ENCODE data around the gene CCDC60. TPM values are rescaled to one million over a fixed set of nuclear protein-coding genes. Genes with fewer than 3 reads are reported as not detected.

CCDC60 gene
- total RNA-seq, 1 donor from 2014 or later = not detected

GRCh38 chr12:119589097-119589496 is 254.6 kb downstream of the CCDC60 start:
- DNase-seq (ENCODE audit: low spot score) = no peak
- peaks cover 38% of the 10 kb centered on the region for H3K27me3 Mint-ChIP-seq (ENCODE audit: low read depth)
- H3K27ac Mint-ChIP-seq (ENCODE audit: unreplicated experiment) = no peak overlapping the region
- no peaks in the 10 kb centered on the region for H3K36me3 Mint-ChIP-seq (ENCODE audit: low read depth)
- H3K4me1 Mint-ChIP-seq (ENCODE audit: low read depth) = peaks cover under 1% of the 10 kb centered on the region
- H3K4me3 Mint-ChIP-seq (ENCODE audit: unreplicated experiment) = no peak overlapping the region
- H3K9me3 Mint-ChIP-seq (ENCODE audit: low read depth) = peaks cover 3% of the 10 kb centered on the region
- TF ChIP-seq CTCF (IDR thresholded peaks at IDR 0.05) = no peak

DNA sequence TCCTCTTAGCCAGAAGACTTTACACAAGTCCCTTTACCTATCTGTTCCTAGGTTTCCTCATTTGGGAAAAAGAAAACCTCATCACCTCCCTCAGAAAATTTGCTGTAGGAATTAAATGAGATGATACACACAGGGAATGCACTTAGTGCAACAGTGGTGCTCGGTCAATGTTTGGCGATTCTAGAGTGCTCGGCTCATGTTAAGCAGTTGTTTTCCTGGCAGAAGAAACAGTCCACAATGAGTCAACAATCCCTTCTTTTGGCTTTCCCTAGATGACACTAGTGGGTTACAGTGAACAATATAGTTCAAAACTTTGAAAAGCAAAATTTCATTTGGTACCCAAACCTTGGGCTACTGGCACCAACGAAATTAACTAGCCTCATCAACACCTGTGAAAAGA is 255.1 kb downstream of the CCDC60 start:
- Mint-ChIP-seq H3K9me3 (ENCODE audit: low read depth) (peaks cover 3% of the 10 kb centered on the region), H3K27me3 (ENCODE audit: low read depth) (peaks cover 43% of the 10 kb centered on the region), H3K36me3 (ENCODE audit: low read depth) (no peaks in the 10 kb centered on the region), H3K27ac (ENCODE audit: unreplicated experiment) (no peak overlapping the region), H3K4me3 (ENCODE audit: unreplicated experiment) (no peak overlapping the region), H3K4me1 (ENCODE audit: low read depth) (peaks cover 6% of the 10 kb centered on the region)
- no peak for DNase-seq (ENCODE audit: low spot score)
- TF ChIP-seq CTCF (IDR thresholded peaks at IDR 0.05) = no peak

Other genes starting within 250 kb of the CCDC60 start
- gene HSPB8, start 155.8 kb upstream of the CCDC60 start, total RNA-seq = 14.2 to 31.3 TPM (median 29.4 TPM) in 3 replicates